Karpas-422 (cell line): ENCODE data around the gene SKI. TPM values are rescaled to one million over a fixed set of nuclear protein-coding genes. Genes with fewer than 3 reads are reported as not detected.

Experiments used
- DNase-seq: peaks from one replicate; pipeline ENCODE4 v3.0.0-alpha.2; 2015
- H2AFZ ChIP-seq: fragments of 200-600 bp; sonication (generic); 2 replicates; pipeline ENCODE4 v1.6.1; 2014; ENCODE audit warnings: antibody characterized with exemption, low read length, mixed read lengths
- H3K27ac ChIP-seq: fragments of 200-600 bp; sonication (generic); 2 replicates; pipeline ENCODE4 v1.5.1; 2014; ENCODE audit warnings: mild to moderate bottlenecking, low read length, moderate library complexity
- H3K27me3 ChIP-seq: fragments of 200-600 bp; sonication (generic); 2 replicates; pipeline ENCODE4 v1.6.1; 2014; ENCODE audit warnings: low read length, mixed read lengths
- H3K36me3 ChIP-seq: fragments of 200-600 bp; sonication (generic); 2 replicates; pipeline ENCODE4 v1.6.1; 2014; ENCODE audit warnings: low read length, mixed read lengths; ENCODE audit not compliant: insufficient read depth
- H3K4me1 ChIP-seq: fragments of 200-600 bp; sonication (generic); 2 replicates; pipeline ENCODE4 v1.6.1; 2014; ENCODE audit warnings: mild to moderate bottlenecking, low read length, mixed read lengths
- H3K4me2 ChIP-seq: fragments of 200-600 bp; sonication (generic); 2 replicates; pipeline ENCODE4 v1.6.1; 2014; ENCODE audit warnings: low read length, low read depth, mild to moderate bottlenecking; ENCODE audit not compliant: poor library complexity, severe bottlenecking
- H3K4me3 ChIP-seq: fragments of 200-600 bp; sonication (generic); 2 replicates; pipeline ENCODE4 v1.5.1; 2014; ENCODE audit warnings: mild to moderate bottlenecking, antibody characterized with exemption, low read length, mixed read lengths
- H3K79me2 ChIP-seq: fragments of 200-600 bp; sonication (generic); 2 replicates; pipeline ENCODE4 v1.6.1; 2014; ENCODE audit warnings: mild to moderate bottlenecking, low read length, mixed read lengths
- H3K9ac ChIP-seq: fragments of 200-600 bp; sonication (generic); 2 replicates; pipeline ENCODE4 v1.6.0; 2014; ENCODE audit warnings: low read length
- H3K9me2 ChIP-seq: fragments of 200-600 bp; sonication (generic), shearing (Covaris generic); replicated peaks from 2 replicates; pipeline ENCODE4 v1.6.0; 2014; ENCODE audit warnings: mild to moderate bottlenecking, low read length, moderate library complexity; ENCODE audit not compliant: insufficient read depth
- H3K9me3 ChIP-seq: fragments of 300-700, 200-600 bp; sonication (generic); 2 replicates; pipeline ENCODE4 v1.6.1; 2014; ENCODE audit warnings: low read length, mixed read lengths
- H4K20me1 ChIP-seq: fragments of 200-600 bp; sonication (generic); 2 replicates; pipeline ENCODE4 v1.6.1; 2014; ENCODE audit warnings: mild to moderate bottlenecking, antibody characterized with exemption, low read length, low read depth; ENCODE audit not compliant: insufficient read depth
- total RNA-seq: library from RNA; depleted of rRNA; stranded (reverse); fragments of >200 nt; shearing (Covaris generic); gene quantifications from 2 replicates; pipeline ENCODE4 v1.2.3, GENCODE V29; 2014; ENCODE audit warnings: low replicate concordance

SKI gene
- total RNA-seq, 1 experiment from 2014 or later: 1.7 TPM

DNA sequence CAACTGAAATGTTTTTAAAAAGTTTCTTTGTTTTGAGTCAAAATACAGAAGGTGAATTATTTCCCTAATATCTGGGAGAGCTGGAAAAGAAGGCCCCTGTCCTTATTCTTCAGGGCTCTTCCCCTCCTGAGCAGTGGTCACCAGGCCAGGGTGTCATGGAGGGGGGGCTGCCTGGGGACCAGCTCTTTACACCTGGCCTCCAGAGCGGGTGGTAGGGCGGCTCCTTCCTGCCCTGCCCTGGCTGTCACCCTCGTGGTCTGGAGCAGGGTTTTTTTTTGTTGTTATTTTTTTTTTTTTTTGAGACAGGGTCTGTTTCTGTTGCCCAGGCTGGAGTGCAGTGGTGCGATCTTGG is 6.6 kb downstream of the SKI start:
- H2AFZ ChIP-seq: no peak overlapping the region
- H3K27ac ChIP-seq: no peak overlapping the region
- no peaks in the 10 kb centered on the region for H3K36me3 ChIP-seq
- H3K79me2 ChIP-seq: no peaks in the 10 kb centered on the region
- no peaks in the 10 kb centered on the region for H3K9me3 ChIP-seq
- DNase-seq: no peak
- no peak overlapping the region for H3K4me2 ChIP-seq
- H3K4me3 ChIP-seq: no peak overlapping the region
- H3K9me2 ChIP-seq: no peaks in the 10 kb centered on the region
- H3K9ac ChIP-seq: no peak overlapping the region
- H4K20me1 ChIP-seq: peaks cover 69% of the 10 kb centered on the region; the same call in 1 of the 2 replicates
- no peaks in the 10 kb centered on the region for H3K27me3 ChIP-seq
- no peaks in the 10 kb centered on the region for H3K4me1 ChIP-seq

DNA sequence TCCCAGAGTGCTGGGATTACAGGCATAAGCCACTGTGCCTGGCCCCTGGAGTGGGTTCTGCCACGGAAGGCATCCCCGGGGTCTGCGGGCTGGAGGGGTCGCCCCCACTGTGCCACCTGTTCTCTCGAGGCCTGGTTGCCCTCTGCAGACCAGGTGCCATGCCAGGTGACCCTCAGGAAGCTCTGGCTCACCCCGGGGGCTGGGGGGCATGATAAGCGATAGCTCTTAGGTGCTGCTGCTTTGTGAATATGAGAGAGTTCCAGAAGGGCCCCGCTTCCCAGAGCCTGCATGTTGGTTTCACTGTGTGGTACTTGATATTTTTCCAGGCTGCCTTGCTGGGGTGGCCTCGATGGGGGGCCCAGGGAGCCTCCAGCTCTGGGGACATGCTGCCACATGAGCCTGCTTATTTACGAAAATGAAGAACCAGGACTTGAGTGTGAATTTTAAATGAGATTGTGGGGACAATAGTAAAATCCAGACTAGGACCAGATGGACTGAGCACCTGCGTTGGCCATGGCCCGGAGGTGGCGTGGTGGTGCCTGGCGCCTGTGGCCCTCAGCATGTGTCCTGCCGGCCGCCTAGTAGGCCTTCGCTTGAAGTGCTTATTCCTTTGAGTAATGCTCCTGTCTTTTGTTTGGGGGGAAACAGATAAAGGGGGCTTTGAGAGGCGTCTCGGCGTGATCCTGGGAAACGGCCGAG is 7.3 kb downstream of the SKI start:
- no peak overlapping the region for H3K27ac ChIP-seq
- no peaks in the 10 kb centered on the region for H3K4me1 ChIP-seq
- no peaks in the 10 kb centered on the region for H3K9me3 ChIP-seq
- H3K79me2 ChIP-seq: no peaks in the 10 kb centered on the region
- H3K4me3 ChIP-seq: no peak overlapping the region
- no peaks in the 10 kb centered on the region for H3K36me3 ChIP-seq
- H3K9ac ChIP-seq: no peak overlapping the region
- H3K4me2 ChIP-seq: no peak overlapping the region
- H3K27me3 ChIP-seq: no peaks in the 10 kb centered on the region
- no peaks in the 10 kb centered on the region for H3K9me2 ChIP-seq
- no peak overlapping the region for H2AFZ ChIP-seq
- H4K20me1 ChIP-seq: peaks cover 76% of the 10 kb centered on the region; the same call in 1 of the 2 replicates
- no peak for DNase-seq

DNA sequence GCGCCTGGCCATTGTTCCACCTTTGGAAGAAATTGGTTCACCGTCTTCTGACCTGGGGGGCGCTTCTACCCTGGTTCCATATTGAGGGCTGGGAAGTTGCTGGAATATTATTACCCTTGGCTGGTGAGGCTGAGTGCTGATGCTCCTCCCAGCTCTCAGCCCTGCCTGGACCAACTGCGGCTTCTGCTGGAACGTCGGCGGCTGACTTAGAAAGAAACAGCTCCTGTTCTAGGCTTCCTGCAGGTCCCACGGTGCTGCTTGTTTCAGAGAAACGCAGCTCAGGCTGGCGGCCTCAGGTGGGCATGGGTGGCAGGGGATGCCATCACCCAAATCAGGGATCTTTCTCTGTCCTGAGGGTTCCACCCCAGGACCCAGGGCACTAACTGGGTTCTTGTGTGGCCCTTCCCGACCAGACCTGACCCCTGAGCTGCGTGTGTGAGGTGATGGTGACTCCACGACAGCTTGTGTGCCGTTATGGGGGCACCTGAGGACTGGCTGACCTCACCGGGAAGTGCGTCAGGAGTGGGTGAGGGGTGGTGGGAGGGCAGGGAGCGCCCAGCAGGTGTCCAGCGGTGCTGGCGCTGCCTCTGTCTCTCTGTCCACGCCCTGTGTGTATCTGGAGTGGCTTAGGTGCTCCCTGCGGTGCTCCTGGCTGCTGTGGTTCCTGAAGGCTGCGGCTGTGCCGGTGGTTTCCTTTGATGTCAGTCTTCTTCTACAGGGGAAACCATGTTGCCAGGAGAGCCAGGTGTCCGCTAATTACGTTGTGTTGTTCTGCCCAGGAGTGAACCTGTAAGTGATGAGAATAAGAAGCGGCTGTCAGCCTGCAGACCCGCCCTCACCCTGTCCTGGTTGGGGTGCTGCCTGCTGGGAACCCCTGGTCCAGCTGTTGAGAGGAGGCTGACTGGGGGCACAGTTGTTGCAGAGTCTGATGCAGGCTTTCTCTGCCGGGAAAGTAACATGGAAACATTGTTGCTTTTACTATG is 8.9 kb downstream of the SKI start:
- Histone ChIP-seq H2AFZ (no peak overlapping the region), H3K36me3 (no peaks in the 10 kb centered on the region), H3K4me2 (no peak overlapping the region), H4K20me1 (peaks cover 72% of the 10 kb centered on the region; the same call in 1 of the 2 replicates), H3K79me2 (no peaks in the 10 kb centered on the region), H3K27me3 (no peaks in the 10 kb centered on the region), H3K27ac (no peak overlapping the region), H3K9ac (no peak overlapping the region), H3K9me3 (no peaks in the 10 kb centered on the region), H3K4me1 (no peaks in the 10 kb centered on the region), H3K9me2 (no peaks in the 10 kb centered on the region), H3K4me3 (no peak overlapping the region)
- DNase-seq: no peak

DNA sequence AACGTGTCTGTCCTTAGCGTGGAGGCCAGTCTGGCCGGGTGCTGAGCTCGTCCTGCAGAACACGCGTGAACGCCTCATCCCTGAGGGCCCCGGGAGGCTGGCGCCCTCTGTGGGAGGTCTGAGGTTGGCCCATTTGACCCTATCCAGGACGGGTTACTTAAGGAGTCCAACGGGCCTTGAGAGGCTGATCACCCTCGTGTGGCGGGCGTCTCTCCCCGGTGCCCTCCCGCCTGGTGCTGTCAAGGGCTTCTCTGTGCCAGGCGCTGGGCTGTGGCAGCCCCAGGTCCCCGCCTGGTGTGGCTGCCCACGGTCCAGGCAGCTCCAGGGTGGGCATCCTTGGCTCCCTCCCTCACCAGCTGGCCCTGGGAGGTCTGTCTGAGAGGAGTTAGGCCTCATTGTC is 9.7 kb downstream of the SKI start:
- H2AFZ ChIP-seq: no peak overlapping the region
- no peaks in the 10 kb centered on the region for H3K9me2 ChIP-seq
- H3K4me3 ChIP-seq: no peak overlapping the region
- H3K36me3 ChIP-seq: no peaks in the 10 kb centered on the region
- H3K9me3 ChIP-seq: no peaks in the 10 kb centered on the region
- H3K4me2 ChIP-seq: no peak overlapping the region
- H3K9ac ChIP-seq: no peak overlapping the region
- H3K79me2 ChIP-seq: no peaks in the 10 kb centered on the region
- H4K20me1 ChIP-seq: peaks cover 66% of the 10 kb centered on the region; the same call in 1 of the 2 replicates
- no peaks in the 10 kb centered on the region for H3K4me1 ChIP-seq
- no peak overlapping the region for H3K27ac ChIP-seq
- peak; percentile 44 for DNase-seq
- no peaks in the 10 kb centered on the region for H3K27me3 ChIP-seq

DNA sequence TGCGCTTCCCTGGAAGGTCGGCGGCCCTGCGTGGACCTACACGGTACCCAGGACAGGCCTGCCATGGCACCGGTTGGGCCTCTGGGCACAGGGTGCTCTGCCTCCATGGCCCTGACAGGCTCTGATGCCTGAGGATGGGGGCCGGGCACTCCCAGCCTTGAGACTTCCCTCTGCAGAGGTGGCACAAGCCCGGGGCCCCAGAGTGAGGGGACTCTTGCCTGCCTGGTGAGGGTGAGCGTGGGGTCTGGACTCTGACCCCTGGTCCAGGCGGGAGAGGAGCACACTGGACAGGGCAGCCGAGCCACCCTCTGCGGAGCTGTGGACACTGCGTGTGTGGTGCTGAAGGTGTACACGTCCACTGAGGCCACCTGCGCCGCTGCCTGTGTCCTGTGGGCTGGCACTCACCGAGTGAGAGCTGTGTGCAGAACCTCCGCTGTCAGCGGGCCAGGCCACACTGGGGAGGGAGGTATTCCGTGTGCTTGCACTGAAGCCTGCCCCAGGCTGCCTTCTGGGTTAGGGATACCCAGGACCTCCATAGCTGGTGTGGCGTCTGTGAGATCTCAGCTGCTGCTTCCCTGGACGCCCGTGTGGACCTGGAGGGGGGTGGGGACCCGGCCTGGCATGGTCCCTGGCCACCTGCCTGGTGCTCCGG is 10.4 kb downstream of the SKI start:
- no peak for DNase-seq
- H3K27ac ChIP-seq: no peak overlapping the region
- no peaks in the 10 kb centered on the region for H3K9me3 ChIP-seq
- H3K9me2 ChIP-seq: no peaks in the 10 kb centered on the region
- peaks cover 62% of the 10 kb centered on the region; the same call in 1 of the 2 replicates for H4K20me1 ChIP-seq
- H3K27me3 ChIP-seq: no peaks in the 10 kb centered on the region
- H3K36me3 ChIP-seq: no peaks in the 10 kb centered on the region
- no peak overlapping the region for H3K9ac ChIP-seq
- no peaks in the 10 kb centered on the region for H3K79me2 ChIP-seq
- H3K4me3 ChIP-seq: no peak overlapping the region
- H3K4me1 ChIP-seq: no peaks in the 10 kb centered on the region
- H3K4me2 ChIP-seq: no peak overlapping the region
- no peak overlapping the region for H2AFZ ChIP-seq

DNA sequence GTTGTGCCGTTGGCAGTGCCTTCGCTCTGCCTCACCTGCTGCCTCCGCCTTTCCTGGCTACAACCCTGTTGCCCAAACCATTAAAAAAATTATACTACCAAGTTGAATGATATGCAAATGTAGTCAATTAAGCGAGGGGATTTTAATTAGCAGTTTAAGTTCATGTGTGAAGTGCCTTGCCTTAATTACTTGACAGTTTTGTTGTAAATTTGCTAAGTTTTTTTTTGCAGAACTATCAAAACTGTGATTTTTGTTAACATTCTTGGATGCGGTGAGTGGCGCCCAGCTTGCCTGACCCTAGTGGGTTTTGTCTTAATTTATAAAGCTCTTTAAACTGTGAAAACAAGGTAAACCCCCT is 10.9 kb downstream of the SKI start:
- H3K4me1 ChIP-seq: no peaks in the 10 kb centered on the region

DNA sequence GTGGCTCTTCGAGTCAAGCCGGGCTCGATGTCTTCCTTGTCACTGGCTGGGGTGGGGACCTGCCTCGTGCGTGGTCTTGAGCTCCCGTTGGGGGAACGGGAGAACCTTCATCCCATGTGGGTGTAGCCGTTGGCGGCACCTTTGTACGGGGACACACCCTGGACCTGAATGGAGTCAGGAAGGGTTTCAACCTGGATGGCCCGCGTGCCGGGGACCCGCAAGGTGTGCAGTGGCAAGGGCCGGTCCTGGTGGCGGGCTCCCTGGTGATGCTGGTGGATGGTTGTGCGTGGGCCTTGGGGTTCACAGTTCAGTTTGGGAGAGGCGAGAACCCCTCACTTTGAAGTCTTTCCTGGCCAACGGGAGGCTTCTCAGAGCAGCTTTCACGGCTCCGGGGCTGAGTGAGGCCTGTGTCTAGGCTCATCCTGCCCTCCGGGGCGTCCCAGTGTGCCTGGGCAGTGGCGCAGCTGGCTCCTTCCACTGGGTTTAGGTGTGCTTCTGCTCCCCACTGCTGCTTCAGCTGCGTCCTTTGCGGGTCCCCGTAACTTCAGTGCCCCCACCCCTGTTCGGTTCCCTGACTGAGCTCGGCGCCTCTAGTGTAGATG is 11.4 kb downstream of the SKI start:
- H3K4me3 ChIP-seq: no peak overlapping the region
- H3K27ac ChIP-seq: no peak overlapping the region

More for the DNA sequence above, 10.9 kb downstream of the SKI start:
- Histone ChIP-seq H3K27ac (no peak overlapping the region), H3K79me2 (no peaks in the 10 kb centered on the region), H2AFZ (no peak overlapping the region), H3K9me3 (no peaks in the 10 kb centered on the region), H3K36me3 (no peaks in the 10 kb centered on the region), H3K4me2 (no peak overlapping the region), H3K9me2 (no peaks in the 10 kb centered on the region), H4K20me1 (peaks cover 58% of the 10 kb centered on the region; the same call in 1 of the 2 replicates), H3K4me3 (no peak overlapping the region), H3K27me3 (no peaks in the 10 kb centered on the region), H3K9ac (no peak overlapping the region)
- no peak for DNase-seq

More for the DNA sequence above, 11.4 kb downstream of the SKI start:
- no peak for DNase-seq
- Histone ChIP-seq H3K9me2 (no peaks in the 10 kb centered on the region), H3K4me1 (no peaks in the 10 kb centered on the region), H3K27me3 (no peaks in the 10 kb centered on the region), H2AFZ (no peak overlapping the region), H3K9ac (no peak overlapping the region), H4K20me1 (peaks cover 54% of the 10 kb centered on the region; the same call in 1 of the 2 replicates), H3K79me2 (no peaks in the 10 kb centered on the region), H3K36me3 (no peaks in the 10 kb centered on the region), H3K4me2 (no peak overlapping the region), H3K9me3 (no peaks in the 10 kb centered on the region)
